GM04503 (cell line): ENCODE results near the gene SLC22A23.
"Not testable (repeated sequence)": the region's sequence is repeated elsewhere in the genome, so short reads cannot be mapped to it uniquely, and the experiment has no call there.

Source experiments
- DNase-seq: peaks from one replicate; pipeline ENCODE4 v3.0.0-alpha.2; 2012; ENCODE audit warnings: low read depth

Gene SLC22A23

DNA sequence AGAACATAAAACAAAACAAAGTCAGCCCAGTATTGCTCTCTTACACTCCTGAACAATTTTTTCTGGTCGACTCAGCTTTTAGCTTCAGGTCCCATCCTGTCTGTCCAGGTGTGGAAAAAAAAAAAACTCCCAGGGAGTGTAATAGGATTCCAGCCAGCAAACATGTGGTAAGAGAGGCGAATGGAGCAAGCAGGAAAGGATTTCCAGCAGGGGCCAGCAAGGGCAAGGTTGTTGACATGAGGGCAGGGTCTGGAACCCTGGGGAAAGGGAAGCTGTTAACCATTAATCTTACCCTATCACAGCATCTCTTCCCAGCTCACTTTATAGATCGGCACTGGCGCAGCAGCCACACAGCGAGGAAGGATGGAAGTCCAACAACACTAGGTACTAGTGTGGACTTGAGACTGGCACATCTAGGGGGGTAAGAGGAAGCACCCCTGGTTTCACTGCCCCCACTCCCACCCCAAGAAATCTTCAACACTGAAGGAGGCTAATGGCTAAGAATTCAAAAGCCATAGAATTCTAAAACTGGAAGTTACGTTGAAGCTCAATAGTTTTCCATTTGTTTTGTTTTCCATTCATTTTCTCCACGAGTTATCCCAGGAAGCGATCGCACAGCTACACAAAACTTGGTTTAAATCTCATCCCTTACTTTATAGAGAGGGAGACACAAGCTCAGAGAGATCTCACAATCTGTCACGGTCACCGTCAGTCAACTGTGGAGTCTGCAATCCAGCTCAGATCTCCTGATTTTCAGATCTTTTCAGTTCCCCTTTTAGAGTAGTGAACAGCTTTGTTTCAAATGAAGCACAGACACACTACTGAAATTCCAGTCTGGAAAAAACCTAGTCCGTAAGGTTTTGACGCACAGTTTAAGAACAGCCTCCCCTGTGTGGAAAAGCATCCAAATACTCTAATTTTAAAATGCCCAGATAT is 53.3 kb downstream of the SLC22A23 start:
- no peak for DNase-seq

GRCh38 chr6:3402310-3403237 is 54.3 kb downstream of the SLC22A23 start:
- DNase-seq = no peak

GRCh38 chr6:3400162-3400561 is 56.7 kb downstream of the SLC22A23 start:
- DNase-seq = no peak

GRCh38 chr6:3398755-3399696 is 57.8 kb downstream of the SLC22A23 start:
- no peak for DNase-seq

DNA sequence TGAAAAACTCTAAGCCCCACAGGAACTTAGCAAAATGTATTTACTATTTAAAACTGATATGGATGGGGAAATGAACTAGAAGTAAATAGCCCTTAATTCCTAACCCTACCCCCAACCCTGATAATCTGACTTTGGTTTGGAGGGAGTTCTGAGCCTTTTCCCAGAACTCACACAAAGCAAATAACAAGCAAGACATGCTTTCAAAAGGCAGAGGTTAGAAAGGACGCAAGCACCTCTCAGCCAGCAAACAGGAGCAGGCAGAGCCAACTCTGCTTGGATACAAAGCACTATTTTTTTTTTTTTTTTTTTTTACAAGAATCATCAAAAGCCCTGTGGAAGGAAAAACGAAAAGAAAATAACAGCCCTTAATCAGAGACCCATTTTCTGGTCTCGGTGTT is 58.7 kb downstream of the SLC22A23 start:
- DNase-seq = no peak

DNA sequence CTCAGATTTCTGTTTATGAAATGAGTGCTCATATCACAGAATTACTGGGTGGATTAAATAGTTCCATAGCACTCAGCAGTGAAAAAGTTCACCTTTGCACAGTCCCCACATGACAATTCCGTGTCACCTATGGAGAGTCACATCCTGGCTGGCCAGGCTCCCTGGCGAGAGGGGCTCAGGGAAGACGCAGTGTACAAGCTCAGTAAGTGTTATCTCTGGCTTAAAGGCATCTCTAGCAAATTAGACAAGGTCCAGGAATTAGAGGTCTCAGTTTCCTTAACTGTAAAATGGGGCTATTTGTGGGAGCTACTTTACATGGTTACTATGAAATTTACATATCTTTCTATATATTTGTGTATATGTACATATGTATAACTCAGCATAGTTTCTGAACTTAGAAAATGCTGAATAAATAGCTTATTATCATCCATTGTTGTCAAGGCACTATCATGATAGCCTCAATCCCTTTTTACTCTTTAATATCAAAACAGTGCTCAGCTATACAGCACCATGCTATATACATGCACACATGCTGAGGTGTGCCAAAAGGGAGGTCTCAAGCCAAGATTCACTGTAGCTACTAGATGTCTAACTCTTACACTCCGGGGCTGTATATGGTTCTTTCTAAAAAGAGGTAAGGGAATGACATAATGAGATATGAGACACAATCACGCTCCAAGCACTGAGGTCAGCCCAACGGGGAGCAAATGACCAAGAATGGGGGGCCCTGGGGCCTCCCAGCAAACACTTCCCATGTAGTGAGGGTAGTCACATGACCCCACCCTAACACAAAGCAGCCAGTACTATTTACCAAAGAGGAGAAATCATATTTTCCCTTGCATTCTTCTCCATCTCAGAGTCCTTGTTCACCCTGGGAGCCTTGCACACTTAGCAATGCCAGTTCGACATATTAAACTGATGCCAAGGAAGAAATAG is 59.4 kb downstream of the SLC22A23 start:
- DNase-seq = no peak

GRCh38 chr6:3396503-3397180 is 60.2 kb downstream of the SLC22A23 start:
- DNase-seq = no peak

- DNase-seq = no peak
Measured at GRCh38 chr6:3394671-3395070, 62.2 kb downstream of the SLC22A23 start.

DNA sequence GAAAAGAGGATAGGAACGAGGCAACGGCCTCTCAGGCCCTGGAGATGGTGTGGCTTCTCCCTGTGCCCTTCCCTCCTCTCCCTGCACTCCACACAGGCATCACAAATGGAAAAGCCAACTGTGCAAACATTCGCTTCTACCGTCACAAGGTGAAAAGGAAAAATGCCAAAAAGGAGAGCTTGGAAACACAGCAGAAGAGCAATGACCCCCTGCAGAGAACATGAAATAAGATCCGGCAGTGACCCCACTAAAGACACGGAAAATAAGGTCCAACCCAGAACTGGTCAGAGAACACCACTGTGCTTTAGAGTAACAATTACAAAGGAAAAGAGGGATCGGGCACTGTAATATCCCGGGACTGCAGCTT is 63.0 kb downstream of the SLC22A23 start:
- no peak for DNase-seq

GRCh38 chr6:3392930-3393835 is 63.7 kb downstream of the SLC22A23 start:
- DNase-seq = no peak

- DNase-seq = no peak
Measured at GRCh38 chr6:3391902-3392458, 64.9 kb downstream of the SLC22A23 start.

- peak; percentile 94 for DNase-seq
Measured at GRCh38 chr6:3390698-3391097, 66.2 kb downstream of the SLC22A23 start.

DNA sequence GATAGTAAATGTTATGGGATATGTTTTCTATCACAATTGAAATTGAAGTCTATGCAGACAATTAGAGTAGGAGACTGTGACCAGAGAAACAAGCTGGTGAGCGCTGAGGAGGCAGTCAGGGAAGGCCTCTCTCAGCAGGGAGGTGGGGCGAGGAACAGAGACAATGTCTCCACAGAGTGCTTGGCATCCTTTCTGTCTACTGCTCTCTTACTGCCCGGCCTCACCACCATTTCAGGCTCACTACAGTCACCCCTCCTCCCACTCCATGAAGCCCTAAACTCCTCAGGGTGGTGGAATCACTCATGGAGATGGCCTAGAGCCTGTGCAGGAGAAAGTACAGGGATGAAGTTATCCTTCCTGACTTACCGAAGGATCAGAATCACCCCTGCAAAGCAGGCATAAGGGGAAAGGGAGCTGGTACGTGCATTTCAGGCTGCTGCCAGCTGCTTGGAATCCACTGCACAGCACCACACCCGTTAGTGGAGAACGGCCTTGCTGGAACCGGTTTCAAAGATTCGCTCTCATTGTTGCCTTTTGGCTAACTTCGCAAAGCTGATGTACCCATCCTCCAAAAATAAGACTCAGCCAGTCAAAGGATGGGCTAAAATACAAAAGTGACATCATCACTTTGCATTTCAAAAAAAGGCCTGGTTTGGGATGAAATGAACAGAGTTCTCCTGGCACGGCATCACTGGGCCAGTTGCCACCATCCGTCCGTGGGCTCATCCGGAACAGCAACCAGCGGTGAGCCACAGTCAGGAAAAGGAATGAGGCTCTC is 67.3 kb downstream of the SLC22A23 start:
- peak; percentile 87 for DNase-seq

GRCh38 chr6:3388786-3389185 is 68.1 kb downstream of the SLC22A23 start:
- no peak for DNase-seq

DNA sequence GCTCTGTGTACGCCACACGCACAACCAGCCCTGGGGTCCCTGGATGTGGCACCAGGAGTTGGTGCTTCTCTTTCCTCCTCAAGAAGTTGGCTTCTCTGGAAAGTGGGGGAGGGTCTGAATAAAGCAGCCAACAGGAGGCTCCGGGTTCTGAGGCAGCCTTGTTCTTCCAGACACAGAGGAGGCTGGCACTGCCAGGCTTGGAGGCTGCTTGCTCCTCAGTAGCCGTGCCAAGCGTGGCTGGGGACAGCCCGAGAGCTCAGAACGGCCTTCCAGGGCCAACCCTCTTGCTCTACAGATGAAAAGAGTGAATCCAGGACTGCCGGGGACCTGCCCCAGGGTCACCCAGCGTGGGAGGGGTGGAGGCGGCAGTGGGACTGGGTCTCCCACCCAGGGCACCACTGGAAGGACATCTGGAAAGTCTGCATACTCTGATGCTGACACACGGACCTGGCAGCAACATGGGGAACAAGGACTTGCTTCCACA is 70.4 kb downstream of the SLC22A23 start:
- no peak for DNase-seq

DNA sequence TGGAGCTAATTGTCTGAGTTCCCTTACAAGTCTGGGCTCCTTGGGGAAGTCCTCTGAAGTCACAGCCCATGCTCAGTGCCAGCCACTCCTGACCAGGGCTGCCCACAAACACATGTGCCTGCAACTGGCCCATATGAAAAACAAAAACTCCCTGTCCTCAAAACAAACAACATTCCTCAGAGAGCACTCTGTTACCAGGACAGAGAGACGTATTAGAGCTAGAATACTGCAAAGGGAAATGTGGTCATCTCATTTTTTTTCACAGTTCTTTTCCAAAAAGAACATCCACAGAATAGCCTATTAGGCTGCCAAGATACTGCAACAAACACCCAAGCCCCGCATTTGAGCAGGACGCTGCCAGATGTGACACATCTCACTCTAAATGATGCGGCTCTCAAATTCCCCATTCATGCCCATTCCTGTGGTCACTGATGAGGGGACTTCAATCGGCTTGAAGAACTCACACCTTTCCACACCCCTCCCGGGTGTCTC is 71.1 kb downstream of the SLC22A23 start:
- peak; percentile 45 for DNase-seq

DNA sequence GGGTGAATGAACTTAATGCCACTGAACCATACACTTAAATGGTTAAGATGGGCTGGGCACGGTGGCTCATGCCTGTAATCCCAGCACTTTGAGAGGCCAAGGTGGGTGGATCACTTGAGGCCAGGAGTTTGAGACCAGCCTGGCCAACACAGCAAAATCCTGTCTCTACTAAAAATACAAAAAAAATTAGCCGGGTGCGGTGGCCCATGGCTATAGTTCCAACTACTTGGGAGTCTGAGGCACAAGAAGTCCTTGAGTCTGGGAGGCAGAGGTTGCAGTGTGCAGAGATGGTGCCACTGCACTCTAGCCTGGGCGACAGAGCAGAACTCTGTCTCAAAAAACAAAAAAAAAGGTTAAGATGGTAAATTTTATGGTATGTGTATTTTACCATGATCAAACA is 71.7 kb downstream of the SLC22A23 start:
- not testable (repeated sequence) for DNase-seq
